HG02678 (cell line): ENCODE results near the gene CAMK1.

Experiments used
- ATAC-seq: cut with Tn5 transposase; IDR thresholded peaks from one replicate; pipeline ENCODE4 v1.9.1; 2021; ENCODE audit warnings: mild to moderate bottlenecking, moderate library complexity; ENCODE audit not compliant: unreplicated experiment

The CAMK1 gene

GRCh38 chr3:9713142-9713541 is 56.6 kb downstream of the CAMK1 start:
- no peak for ATAC-seq

GRCh38 chr3:9712415-9712814 is 57.3 kb downstream of the CAMK1 start:
- ATAC-seq = no peak

GRCh38 chr3:9710174-9710739 is 59.5 kb downstream of the CAMK1 start:
- no peak for ATAC-seq
